ENCODE data around the gene PRR23C.
"Not testable (repeated sequence)": the region's sequence is repeated elsewhere in the genome, so short reads cannot be mapped to it uniquely, and the experiment has no call there.

The PRR23C gene

GRCh38 chr3:139037478-139037877, 7.2 kb downstream of the PRR23C start:
- H3K27ac ChIP-seq (ENCODE audit: low read length) = no peak overlapping the region
- H3K9me3 ChIP-seq (ENCODE audit: control insufficient read depth, insufficient read depth, low read length) = no peaks in the 10 kb centered on the region
- H3K4me3 ChIP-seq (ENCODE audit: low read length) = no peak overlapping the region
- no peak for DNase-seq (ENCODE audit: low read depth, low spot score)
- H3K4me1 ChIP-seq (ENCODE audit: control insufficient read depth, insufficient read depth, low read length) = no peaks in the 10 kb centered on the region
- WGBS (ENCODE audit: insufficient coverage, insufficient read length) = no CpG with 5 or more reads among the region's 6 CpGs
- H3K27me3 ChIP-seq (ENCODE audit: control insufficient read depth, insufficient read depth, low read length) = no peaks in the 10 kb centered on the region
- H3K36me3 ChIP-seq (ENCODE audit: control insufficient read depth, insufficient read depth, low read length) = no peaks in the 10 kb centered on the region

GRCh38 chr3:139032326-139033002, 12.2 kb downstream of the PRR23C start:
- H3K4me3 ChIP-seq (ENCODE audit: low read length) = no peak overlapping the region
- no peaks in the 10 kb centered on the region for H3K36me3 ChIP-seq (ENCODE audit: control insufficient read depth, insufficient read depth, low read length)
- H3K9me3 ChIP-seq (ENCODE audit: control insufficient read depth, insufficient read depth, low read length) = no peaks in the 10 kb centered on the region
- DNase-seq (ENCODE audit: low read depth, low spot score) = no peak
- H3K27me3 ChIP-seq (ENCODE audit: control insufficient read depth, insufficient read depth, low read length) = no peaks in the 10 kb centered on the region
- no peak overlapping the region for H3K27ac ChIP-seq (ENCODE audit: low read length)
- no CpG with 5 or more reads among the region's 2 CpGs for WGBS (ENCODE audit: insufficient coverage, insufficient read length)
- no peaks in the 10 kb centered on the region for H3K4me1 ChIP-seq (ENCODE audit: control insufficient read depth, insufficient read depth, low read length)

- not testable (repeated sequence) for H3K36me3 ChIP-seq (ENCODE audit: control insufficient read depth, insufficient read depth, low read length); H3K4me3 ChIP-seq (ENCODE audit: low read length); H3K9me3 ChIP-seq (ENCODE audit: control insufficient read depth, insufficient read depth, low read length); H3K27ac ChIP-seq (ENCODE audit: low read length); H3K27me3 ChIP-seq (ENCODE audit: control insufficient read depth, insufficient read depth, low read length); H3K4me1 ChIP-seq (ENCODE audit: control insufficient read depth, insufficient read depth, low read length); DNase-seq (ENCODE audit: low read depth, low spot score)
Observed at GRCh38 chr3:139030576-139030975, 14.1 kb downstream of the PRR23C start.

DNA sequence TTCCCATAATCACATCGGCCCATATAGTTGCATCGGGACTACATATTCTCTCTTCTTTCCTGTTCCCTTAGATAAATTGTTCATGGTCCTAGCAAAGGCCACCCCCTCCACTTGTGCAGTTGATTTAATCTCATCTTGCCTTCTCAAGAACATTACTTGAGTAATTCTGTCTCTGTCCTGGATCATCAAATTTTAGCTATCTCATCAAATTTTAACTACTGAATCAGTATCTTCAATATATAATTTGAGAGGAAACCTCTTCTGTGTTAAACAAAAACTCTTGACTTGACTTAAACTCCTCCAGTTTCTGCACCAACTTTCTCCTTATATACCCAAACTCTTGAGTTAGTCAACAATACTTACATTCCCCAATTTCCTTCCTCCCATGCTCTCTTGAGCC, 19.7 kb downstream of the PRR23C start:
- Histone ChIP-seq H3K9me3 (ENCODE audit: control insufficient read depth, insufficient read depth, low read length) (no peaks in the 10 kb centered on the region), H3K27me3 (ENCODE audit: control insufficient read depth, insufficient read depth, low read length) (no peaks in the 10 kb centered on the region), H3K27ac (ENCODE audit: low read length) (no peak overlapping the region), H3K4me3 (ENCODE audit: low read length) (no peak overlapping the region), H3K36me3 (ENCODE audit: control insufficient read depth, insufficient read depth, low read length) (no peaks in the 10 kb centered on the region), H3K4me1 (ENCODE audit: control insufficient read depth, insufficient read depth, low read length) (no peaks in the 10 kb centered on the region)
- DNase-seq (ENCODE audit: low read depth, low spot score) = no peak
- no CpG with 5 or more reads among the region's 2 CpGs for WGBS (ENCODE audit: insufficient coverage, insufficient read length)

DNA sequence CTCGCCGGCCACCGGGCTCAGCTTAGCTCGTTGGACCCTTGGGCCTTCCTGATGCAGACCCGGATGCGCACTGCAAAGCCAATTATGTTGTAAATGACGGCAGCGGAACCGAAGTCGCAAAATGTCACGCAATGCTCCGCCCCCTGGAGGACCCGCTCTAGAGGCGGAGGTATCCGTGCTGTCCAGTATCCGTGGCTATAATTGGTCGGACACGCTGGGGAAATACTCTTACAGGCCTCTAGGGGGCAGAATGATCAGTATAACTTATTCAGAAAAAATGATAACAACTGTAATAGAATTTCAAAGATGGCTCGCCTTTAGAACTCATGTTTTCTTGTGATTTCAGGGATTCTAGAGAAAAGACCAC, 23.8 kb downstream of the PRR23C start, which contains the start of gene PRR23B:
Gene PRR23B, minus strand, starts transcription at position 59 of the 367 bp plus-strand sequence. CDS start 265 bp downstream, outside the sequence.
- no peaks in the 10 kb centered on the region for H3K27me3 ChIP-seq (ENCODE audit: control insufficient read depth, insufficient read depth, low read length)
- no peak within 1 kb of the TSS for H3K4me3 ChIP-seq (ENCODE audit: low read length)
- no peak within 1 kb of the TSS for H3K27ac ChIP-seq (ENCODE audit: low read length)
- no CpG with 5 or more reads among the region's 19 CpGs for WGBS (ENCODE audit: insufficient coverage, insufficient read length)
- no peaks in the 10 kb centered on the region for H3K9me3 ChIP-seq (ENCODE audit: control insufficient read depth, insufficient read depth, low read length)
- no peaks in the 10 kb centered on the region for H3K36me3 ChIP-seq (ENCODE audit: control insufficient read depth, insufficient read depth, low read length)
- no peaks in the 10 kb centered on the region for H3K4me1 ChIP-seq (ENCODE audit: control insufficient read depth, insufficient read depth, low read length)
- no peak for DNase-seq (ENCODE audit: low read depth, low spot score)

- no peaks in the 10 kb centered on the region for H3K27me3 ChIP-seq (ENCODE audit: control insufficient read depth, insufficient read depth, low read length)
- no CpG with 5 or more reads among the region's 81 CpGs for WGBS (ENCODE audit: insufficient coverage, insufficient read length)
- no peak for DNase-seq (ENCODE audit: low read depth, low spot score)
- no peaks in the 10 kb centered on the region for H3K4me1 ChIP-seq (ENCODE audit: control insufficient read depth, insufficient read depth, low read length)
- H3K9me3 ChIP-seq (ENCODE audit: control insufficient read depth, insufficient read depth, low read length) = no peaks in the 10 kb centered on the region
- no peak overlapping the region for H3K27ac ChIP-seq (ENCODE audit: low read length)
- no peak overlapping the region for H3K4me3 ChIP-seq (ENCODE audit: low read length)
- H3K36me3 ChIP-seq (ENCODE audit: control insufficient read depth, insufficient read depth, low read length) = no peaks in the 10 kb centered on the region
Observed at GRCh38 chr3:139020036-139020867, 24.4 kb downstream of the PRR23C start.

DNA sequence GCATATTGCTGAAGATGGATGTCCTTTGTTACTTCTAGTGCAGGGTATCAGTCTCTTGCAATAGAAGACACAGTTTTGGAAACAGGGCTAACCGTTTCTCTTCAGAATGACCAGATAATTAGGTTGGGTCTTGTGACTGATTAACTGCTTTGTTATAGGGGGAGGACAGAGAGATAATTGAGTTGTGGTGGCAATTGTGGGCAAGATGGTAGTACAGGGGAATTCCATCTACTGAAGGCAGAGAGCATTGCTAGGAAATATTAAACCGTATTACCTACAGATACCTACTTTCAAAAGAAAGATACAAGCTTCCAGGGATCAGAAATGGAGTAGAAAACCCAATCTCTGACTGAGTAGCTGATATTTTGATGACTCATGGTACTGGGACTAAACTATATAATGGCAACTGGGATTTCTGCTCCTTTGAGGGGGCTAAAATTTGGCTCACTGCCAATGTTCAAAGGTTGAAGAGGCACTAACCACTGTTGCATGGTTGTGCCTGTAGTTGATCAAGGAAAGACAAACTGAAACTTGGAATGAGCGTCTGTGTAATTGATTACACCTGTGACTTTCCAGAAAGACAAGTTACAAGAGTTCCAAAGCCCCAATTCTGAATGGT, 28.2 kb downstream of the PRR23C start:
- Histone ChIP-seq H3K27me3 (ENCODE audit: control insufficient read depth, insufficient read depth, low read length) (no peaks in the 10 kb centered on the region), H3K4me1 (ENCODE audit: control insufficient read depth, insufficient read depth, low read length) (no peaks in the 10 kb centered on the region), H3K9me3 (ENCODE audit: control insufficient read depth, insufficient read depth, low read length) (no peaks in the 10 kb centered on the region), H3K4me3 (ENCODE audit: low read length) (no peak overlapping the region), H3K27ac (ENCODE audit: low read length) (no peak overlapping the region), H3K36me3 (ENCODE audit: control insufficient read depth, insufficient read depth, low read length) (no peaks in the 10 kb centered on the region)
- WGBS (ENCODE audit: insufficient coverage, insufficient read length) = no CpG with 5 or more reads among the region's 3 CpGs
- DNase-seq (ENCODE audit: low read depth, low spot score) = no peak

GRCh38 chr3:139006051-139006716, 38.5 kb downstream of the PRR23C start, which contains the start of gene PRR23A:
TSS of gene PRR23A (minus strand) at chr3:139006268. CDS start at chr3:139006268, 0 bp downstream.
- H3K27me3 ChIP-seq (ENCODE audit: control insufficient read depth, insufficient read depth, low read length) = no peaks in the 10 kb centered on the region
- H3K4me1 ChIP-seq (ENCODE audit: control insufficient read depth, insufficient read depth, low read length) = no peaks in the 10 kb centered on the region
- H3K36me3 ChIP-seq (ENCODE audit: control insufficient read depth, insufficient read depth, low read length) = no peaks in the 10 kb centered on the region
- H3K9me3 ChIP-seq (ENCODE audit: control insufficient read depth, insufficient read depth, low read length) = no peaks in the 10 kb centered on the region
- no peak within 1 kb of the TSS for H3K27ac ChIP-seq (ENCODE audit: low read length)
- DNase-seq (ENCODE audit: low read depth, low spot score) = no peak
- H3K4me3 ChIP-seq (ENCODE audit: low read length) = no peak within 1 kb of the TSS
- no CpG with 5 or more reads among the region's 60 CpGs for WGBS (ENCODE audit: insufficient coverage, insufficient read length)

- no peak overlapping the region for H3K27ac ChIP-seq (ENCODE audit: low read length)
- H3K4me3 ChIP-seq (ENCODE audit: low read length) = no peak overlapping the region
- H3K27me3 ChIP-seq (ENCODE audit: control insufficient read depth, insufficient read depth, low read length) = no peaks in the 10 kb centered on the region
- H3K36me3 ChIP-seq (ENCODE audit: control insufficient read depth, insufficient read depth, low read length) = no peaks in the 10 kb centered on the region
- no peaks in the 10 kb centered on the region for H3K9me3 ChIP-seq (ENCODE audit: control insufficient read depth, insufficient read depth, low read length)
- no peaks in the 10 kb centered on the region for H3K4me1 ChIP-seq (ENCODE audit: control insufficient read depth, insufficient read depth, low read length)
- WGBS (ENCODE audit: insufficient coverage, insufficient read length) = no CpG with 5 or more reads among the region's 45 CpGs
- no peak for DNase-seq (ENCODE audit: low read depth, low spot score)
Observed at GRCh38 chr3:139005356-139005993, 39.2 kb downstream of the PRR23C start.

DNA sequence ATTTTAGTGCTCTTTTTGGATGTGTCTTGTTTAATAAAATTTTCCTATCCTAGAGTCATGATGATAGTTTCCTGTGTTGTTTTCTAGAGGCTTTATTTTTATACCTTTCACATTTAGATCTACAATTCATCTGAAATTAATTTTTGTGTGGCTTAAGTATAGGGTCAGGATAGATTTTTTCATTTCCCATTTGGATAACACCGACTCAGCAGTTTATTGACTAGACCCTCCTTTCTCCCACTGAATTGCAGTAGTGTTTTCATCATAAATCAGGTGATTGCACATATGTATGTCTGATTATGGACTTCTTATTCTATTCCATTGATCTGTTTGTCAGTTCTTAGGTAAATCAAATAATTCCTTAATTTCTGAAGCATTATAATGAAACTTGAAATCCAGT, 49.0 kb downstream of the PRR23C start:
- DNase-seq (ENCODE audit: low read depth, low spot score) = no peak
- Histone ChIP-seq H3K27ac (ENCODE audit: low read length) (no peak overlapping the region), H3K4me1 (ENCODE audit: control insufficient read depth, insufficient read depth, low read length) (no peaks in the 10 kb centered on the region), H3K27me3 (ENCODE audit: control insufficient read depth, insufficient read depth, low read length) (no peaks in the 10 kb centered on the region), H3K4me3 (ENCODE audit: low read length) (no peak overlapping the region), H3K9me3 (ENCODE audit: control insufficient read depth, insufficient read depth, low read length) (no peaks in the 10 kb centered on the region), H3K36me3 (ENCODE audit: control insufficient read depth, insufficient read depth, low read length) (no peaks in the 10 kb centered on the region)
- WGBS (ENCODE audit: insufficient coverage, insufficient read length) = no CpG with 5 or more reads among the region's 1 CpG
